CD4-positive, alpha-beta T cell (primary cell): Measurements from ENCODE around the gene MAP3K1. TPM values are rescaled to one million over a fixed set of nuclear protein-coding genes. Genes with fewer than 3 reads are reported as not detected.

Experiments
- ATAC-seq: fragments of 200-7000 bp; cut with Tn5 transposase; one replicate; pipeline ENCODE4 v1.10.0; 2022; ENCODE audit warnings: mild to moderate bottlenecking; ENCODE audit not compliant: poor library complexity
- CTCF ChIA-PET: fragments of 350-600 bp; sonication (Branson Sonifier 250); formaldehyde crosslinking; loops from one replicate; lab custom pipeline; 2021; ENCODE audit warnings: antibody characterized with exemption, inconsistent platforms; lab: Charles Lee
- POLR2A ChIA-PET: fragments of 350-600 bp; sonication (Branson Sonifier 250); formaldehyde crosslinking; loops from one replicate; lab custom pipeline; 2021; ENCODE audit warnings: antibody characterized with exemption, inconsistent platforms; lab: Charles Lee
- DNase-seq, 14 experiments: peaks; one replicate each; pipeline ENCODE4 v3.0.0-alpha.2; 2013 to 2020; ENCODE audit warnings: mixed read lengths in 2 of 14
- H3K27ac ChIP-seq, 2 donors: one replicate each; pipeline versions ENCODE4 v1.5.1 to v1.7.0; 2013; ENCODE audit warnings: low read length in 2 of 2, low read depth in 1 of 2, mild to moderate bottlenecking in 1 of 2
- H3K27me3 ChIP-seq, 2 experiments: 1 replicate in 1 of 2; 2 replicates in 1 of 2; pipeline versions ENCODE4 v1.6.1 to v1.7.0; 2013; ENCODE audit warnings: low read length in 2 of 2, control low read depth in 1 of 2, mild to moderate bottlenecking in 1 of 2, moderate library complexity in 1 of 2; ENCODE audit not compliant: insufficient read depth in 2 of 2, control insufficient read depth in 1 of 2
- H3K36me3 ChIP-seq: one replicate; pipeline ENCODE4 v1.6.1; 2013; ENCODE audit warnings: low read length, control low read depth; ENCODE audit not compliant: insufficient read depth
- H3K4me1 ChIP-seq: one replicate; pipeline ENCODE4 v1.6.1; 2013; ENCODE audit warnings: low read length, control low read depth; ENCODE audit not compliant: insufficient read depth
- H3K4me3 ChIP-seq: one replicate; pipeline ENCODE4 v1.5.1; 2013; ENCODE audit warnings: mild to moderate bottlenecking, low read length, moderate library complexity
- H3K9me3 ChIP-seq, 2 experiments: 1 replicate in 1 of 2; 2 replicates in 1 of 2; pipeline versions ENCODE4 v1.6.1 to v1.7.0; 2013; ENCODE audit warnings: low read length in 2 of 2, mild to moderate bottlenecking in 2 of 2, control low read depth in 1 of 2, moderate library complexity in 1 of 2; ENCODE audit not compliant: control insufficient read depth in 1 of 2, insufficient read depth in 1 of 2
- H3K27ac Mint-ChIP-seq: one replicate; pipeline ENCODE4 v1.8.0; 2020; ENCODE audit warnings: mixed read lengths
- H3K27me3 Mint-ChIP-seq: one replicate; pipeline ENCODE4 v1.8.0; 2021; ENCODE audit warnings: mixed read lengths
- H3K36me3 Mint-ChIP-seq: one replicate; pipeline ENCODE4 v1.8.0; 2021; ENCODE audit warnings: low read depth, mixed read lengths
- H3K4me1 Mint-ChIP-seq: one replicate; pipeline ENCODE4 v1.8.0; 2021; ENCODE audit warnings: low read depth, mixed read lengths
- H3K4me3 Mint-ChIP-seq: one replicate; pipeline ENCODE4 v1.8.0; 2020; ENCODE audit warnings: mild to moderate bottlenecking, mixed read lengths
- H3K9me3 Mint-ChIP-seq: one replicate; pipeline ENCODE4 v1.8.0; 2020; ENCODE audit warnings: mixed read lengths
- intact Hi-C, 2 experiments: fragments of 100-400 bp; cut with DNase I in 1 of 2; cut with micrococcal nuclease in 1 of 2; formaldehyde crosslinking; loops; one replicate each; pipeline versions ENCODE4 v1.15.1 to v1.9.0; 2023 to 2025; cut with DNase I, micrococcal nuclease
- total RNA-seq, 174 experiments: library from RNA in 2 of 174; stranded (reverse) in 2 of 174; gene quantifications; one replicate each; pipeline ENCODE4 v1.2.3 and lab custom pipeline; 2021 to 2026
- TF ChIP-seq, protein P1 (sequence below): fragments of 200-600 bp; IDR thresholded peaks from one replicate; pipeline ENCODE4 v1.8.0; 2022; ENCODE audit warnings: antibody characterized with exemption, mild to moderate bottlenecking

MAP3K1 gene
- total RNA-seq, 2 experiments from 2014 or later = 59.4 to 62.5 TPM

- TF ChIP-seq, protein P1, sequence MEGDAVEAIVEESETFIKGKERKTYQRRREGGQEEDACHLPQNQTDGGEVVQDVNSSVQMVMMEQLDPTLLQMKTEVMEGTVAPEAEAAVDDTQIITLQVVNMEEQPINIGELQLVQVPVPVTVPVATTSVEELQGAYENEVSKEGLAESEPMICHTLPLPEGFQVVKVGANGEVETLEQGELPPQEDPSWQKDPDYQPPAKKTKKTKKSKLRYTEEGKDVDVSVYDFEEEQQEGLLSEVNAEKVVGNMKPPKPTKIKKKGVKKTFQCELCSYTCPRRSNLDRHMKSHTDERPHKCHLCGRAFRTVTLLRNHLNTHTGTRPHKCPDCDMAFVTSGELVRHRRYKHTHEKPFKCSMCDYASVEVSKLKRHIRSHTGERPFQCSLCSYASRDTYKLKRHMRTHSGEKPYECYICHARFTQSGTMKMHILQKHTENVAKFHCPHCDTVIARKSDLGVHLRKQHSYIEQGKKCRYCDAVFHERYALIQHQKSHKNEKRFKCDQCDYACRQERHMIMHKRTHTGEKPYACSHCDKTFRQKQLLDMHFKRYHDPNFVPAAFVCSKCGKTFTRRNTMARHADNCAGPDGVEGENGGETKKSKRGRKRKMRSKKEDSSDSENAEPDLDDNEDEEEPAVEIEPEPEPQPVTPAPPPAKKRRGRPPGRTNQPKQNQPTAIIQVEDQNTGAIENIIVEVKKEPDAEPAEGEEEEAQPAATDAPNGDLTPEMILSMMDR = peak; percentile 72
- Mint-ChIP-seq H3K27me3 (no peaks in the 10 kb centered on the region), H3K27ac (peak overlapping the region; percentile 81), H3K9me3 (no peaks in the 10 kb centered on the region), H3K4me3 (peak overlapping the region; percentile 74), H3K4me1 (peaks cover 92% of the 10 kb centered on the region), H3K36me3 (peaks cover under 1% of the 10 kb centered on the region)
- Histone ChIP-seq H3K27me3 (no peaks in the 10 kb centered on the region), H3K27ac (peak overlapping the region in 1 of 2 donors; percentile 38), H3K9me3 (no peaks in the 10 kb centered on the region), H3K36me3 (no peaks in the 10 kb centered on the region), H3K4me1 (peaks cover 51% of the 10 kb centered on the region), H3K4me3 (no peak overlapping the region)
- ChIA-PET CTCF (interaction anchor here (0.7 to 2.5 kb wide), 28 partner anchors 9 to 902 kb away, joined by 3 to 40 read pairs (median 4); no protein-coding TSS in a partner anchor), POLR2A (interaction anchor here (0.6 to 2.8 kb wide), 19 partner anchors 9 to 844 kb away, joined by 3 to 28 read pairs (median 4); partner anchors contain the start of genes IL6ST and MAP3K1)
- ATAC-seq = peak; percentile 66
- intact Hi-C loops = loop anchor here (1.0 to 10.0 kb wide), 6 partner anchors 356 to 902 kb away; no protein-coding TSS in a partner anchor
- peak in 4 of 14 experiments; percentile 20 to 81 (median 77) for DNase-seq
Measured at GRCh38 chr5:56838409-56839039, 23.2 kb downstream of the MAP3K1 start.

- DNase-seq = no peak
- H3K36me3 ChIP-seq = no peaks in the 10 kb centered on the region
- H3K9me3 ChIP-seq = no peaks in the 10 kb centered on the region
- Mint-ChIP-seq H3K27ac (peak overlapping the region; percentile 81), H3K9me3 (no peaks in the 10 kb centered on the region), H3K4me3 (peak overlapping the region; percentile 74), H3K27me3 (no peaks in the 10 kb centered on the region), H3K36me3 (peaks cover 5% of the 10 kb centered on the region), H3K4me1 (peaks cover 92% of the 10 kb centered on the region)
- H3K4me1 ChIP-seq = peaks cover 52% of the 10 kb centered on the region
- ATAC-seq = no peak
- TF ChIP-seq, protein P1 = no peak
- no peaks in the 10 kb centered on the region for H3K27me3 ChIP-seq
- H3K4me3 ChIP-seq = no peak overlapping the region
- intact Hi-C loops = loop anchor here (2.0 to 10.0 kb wide), 4 partner anchors 357 to 902 kb away; no protein-coding TSS in a partner anchor
- peak overlapping the region in 1 of 2 donors; percentile 38 for H3K27ac ChIP-seq
- ChIA-PET POLR2A (interaction anchor here (0.6 to 2.8 kb wide), 11 partner anchors 10 to 844 kb away, joined by 3 to 28 read pairs (median 6); partner anchors contain the start of genes IL6ST and MAP3K1), CTCF (interaction anchor here (0.7 to 2.5 kb wide), 27 partner anchors 9 to 903 kb away, joined by 3 to 40 read pairs (median 4); no protein-coding TSS in a partner anchor)
Measured at GRCh38 chr5:56839062-56839461, 23.7 kb downstream of the MAP3K1 start.

DNA sequence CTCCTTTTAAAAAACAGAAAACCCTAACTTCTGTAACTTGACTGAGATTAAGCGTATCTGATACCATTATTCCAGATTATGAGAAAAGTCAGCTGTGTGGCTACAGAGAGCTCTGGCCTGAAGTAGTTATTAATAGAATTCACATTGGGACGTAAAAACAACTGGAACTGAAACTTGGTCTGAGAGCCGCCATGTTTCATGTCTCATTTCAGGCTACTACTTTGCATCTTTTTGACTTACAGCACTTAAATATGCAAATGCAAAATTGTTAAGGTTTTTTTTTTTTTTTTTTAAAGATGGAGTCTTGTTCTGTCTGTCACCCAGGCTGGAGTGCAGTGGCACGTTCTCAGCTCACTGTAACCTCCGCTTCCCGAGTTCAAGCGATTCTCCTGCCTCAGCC lies 25.2 kb downstream of the MAP3K1 start:
- peaks cover 49% of the 10 kb centered on the region for H3K4me1 ChIP-seq
- Mint-ChIP-seq H3K27ac (peak overlapping the region; percentile 54), H3K27me3 (no peaks in the 10 kb centered on the region), H3K4me1 (peaks cover 94% of the 10 kb centered on the region), H3K36me3 (peaks cover 5% of the 10 kb centered on the region), H3K4me3 (no peak overlapping the region), H3K9me3 (no peaks in the 10 kb centered on the region)
- no peaks in the 10 kb centered on the region for H3K9me3 ChIP-seq
- TF ChIP-seq, protein P1 = no peak
- H3K4me3 ChIP-seq = no peak overlapping the region
- H3K36me3 ChIP-seq = no peaks in the 10 kb centered on the region
- POLR2A ChIA-PET = interaction anchor here (0.6 to 1.1 kb wide), 3 partner anchors 17 to 564 kb away, joined by 3 to 4 read pairs (median 3); no protein-coding TSS in a partner anchor
- H3K27ac ChIP-seq = no peak overlapping the region
- CTCF ChIA-PET = interaction anchor here (0.8 to 3.1 kb wide), 2 partner anchors 96 to 570 kb away, joined by 3 to 13 read pairs; no protein-coding TSS in a partner anchor
- no peak for ATAC-seq
- H3K27me3 ChIP-seq = no peaks in the 10 kb centered on the region
- no peak for DNase-seq
- intact Hi-C loops = no loop called here
